ENCODE results near the gene ZNF45.
"Not testable (repeated sequence)": the region's sequence is repeated elsewhere in the genome, so short reads cannot be mapped to it uniquely, and the experiment has no call there.

ZNF45 gene

GRCh38 chr19:43901395-43902390 is 33.4 kb downstream of the ZNF45 start:
- peak overlapping the region; percentile 93 for H3K27ac Mint-ChIP-seq
- ATAC-seq (replicated peaks), result peak; percentile 99
- H3K4me3 Mint-ChIP-seq, result peak overlapping the region; percentile 84 to 97
- no peaks in the 10 kb centered on the region for H3K27me3 Mint-ChIP-seq
- peaks cover 30 to 34% of the 10 kb centered on the region in 2 donors for H3K9me3 Mint-ChIP-seq
- peaks cover 56 to 69% of the 10 kb centered on the region in 2 donors for H3K36me3 Mint-ChIP-seq
- DNase-seq, result peak; percentile 73
- peaks cover 8 to 26% of the 10 kb centered on the region in 2 donors for H3K4me1 Mint-ChIP-seq

GRCh38 chr19:43895727-43896308 is 39.3 kb downstream of the ZNF45 start:
- ATAC-seq (replicated peaks), result no peak
- peaks cover 1 to 11% of the 10 kb centered on the region in 2 donors for H3K4me1 Mint-ChIP-seq
- peaks cover 34 to 54% of the 10 kb centered on the region in 2 donors for H3K36me3 Mint-ChIP-seq
- H3K27me3 Mint-ChIP-seq, result no peaks in the 10 kb centered on the region
- no peak for DNase-seq
- peaks cover 16 to 21% of the 10 kb centered on the region in 2 donors for H3K9me3 Mint-ChIP-seq
- H3K27ac Mint-ChIP-seq, result no peak overlapping the region
- H3K4me3 Mint-ChIP-seq, result no peak overlapping the region

GRCh38 chr19:43883864-43884263 is 51.2 kb downstream of the ZNF45 start, which contains the start of gene ZNF404:
Gene ZNF404 (minus strand): TSS chr19:43883964.
- no peaks in the 10 kb centered on the region for H3K27me3 Mint-ChIP-seq
- H3K4me1 Mint-ChIP-seq, result no peaks in the 10 kb centered on the region
- H3K36me3 Mint-ChIP-seq, result peaks cover 50 to 69% of the 10 kb centered on the region in 2 donors
- peaks cover 42 to 44% of the 10 kb centered on the region in 2 donors for H3K9me3 Mint-ChIP-seq
- H3K4me3 Mint-ChIP-seq, result no peak within 1 kb of the TSS
- no peak within 1 kb of the TSS for H3K27ac Mint-ChIP-seq
- no peak for DNase-seq
- no peak for ATAC-seq (replicated peaks)

GRCh38 chr19:43880483-43880882 is 54.6 kb downstream of the ZNF45 start:
- Mint-ChIP-seq H3K27me3 (no peaks in the 10 kb centered on the region), H3K36me3 (peaks cover 57 to 77% of the 10 kb centered on the region in 2 donors), H3K27ac (no peak overlapping the region)

GRCh38 chr19:43872547-43873336 is 62.3 kb downstream of the ZNF45 start:
- H3K4me1 Mint-ChIP-seq, result no peaks in the 10 kb centered on the region
- no peak for DNase-seq
- no peak overlapping the region for H3K4me3 Mint-ChIP-seq
- no peaks in the 10 kb centered on the region for H3K27me3 Mint-ChIP-seq
- peaks cover 26 to 28% of the 10 kb centered on the region in 2 donors for H3K9me3 Mint-ChIP-seq
- ATAC-seq (replicated peaks), result no peak
- no peak overlapping the region for H3K27ac Mint-ChIP-seq
- peaks cover 30 to 50% of the 10 kb centered on the region in 2 donors for H3K36me3 Mint-ChIP-seq

More at GRCh38 chr19:43880483-43880882, 54.6 kb downstream of the ZNF45 start:
- no peak for ATAC-seq (replicated peaks)
- Mint-ChIP-seq H3K4me3 (no peak overlapping the region), H3K9me3 (peaks cover 38 to 44% of the 10 kb centered on the region in 2 donors), H3K4me1 (no peaks in the 10 kb centered on the region)
- no peak for DNase-seq

- H3K4me1 Mint-ChIP-seq; H3K4me3 Mint-ChIP-seq; H3K27me3 Mint-ChIP-seq; ATAC-seq (replicated peaks); DNase-seq; H3K27ac Mint-ChIP-seq: not testable (repeated sequence)
- H3K36me3 Mint-ChIP-seq, result peaks cover 7 to 16% of the 10 kb centered on the region in 2 donors
- peaks cover 13 to 18% of the 10 kb centered on the region in 2 donors for H3K9me3 Mint-ChIP-seq
These were observed 68.2 kb downstream of the ZNF45 start for GRCh38 chr19:43866923-43867322.
